ENCODE measurements around the gene MRPL33.

DNA sequence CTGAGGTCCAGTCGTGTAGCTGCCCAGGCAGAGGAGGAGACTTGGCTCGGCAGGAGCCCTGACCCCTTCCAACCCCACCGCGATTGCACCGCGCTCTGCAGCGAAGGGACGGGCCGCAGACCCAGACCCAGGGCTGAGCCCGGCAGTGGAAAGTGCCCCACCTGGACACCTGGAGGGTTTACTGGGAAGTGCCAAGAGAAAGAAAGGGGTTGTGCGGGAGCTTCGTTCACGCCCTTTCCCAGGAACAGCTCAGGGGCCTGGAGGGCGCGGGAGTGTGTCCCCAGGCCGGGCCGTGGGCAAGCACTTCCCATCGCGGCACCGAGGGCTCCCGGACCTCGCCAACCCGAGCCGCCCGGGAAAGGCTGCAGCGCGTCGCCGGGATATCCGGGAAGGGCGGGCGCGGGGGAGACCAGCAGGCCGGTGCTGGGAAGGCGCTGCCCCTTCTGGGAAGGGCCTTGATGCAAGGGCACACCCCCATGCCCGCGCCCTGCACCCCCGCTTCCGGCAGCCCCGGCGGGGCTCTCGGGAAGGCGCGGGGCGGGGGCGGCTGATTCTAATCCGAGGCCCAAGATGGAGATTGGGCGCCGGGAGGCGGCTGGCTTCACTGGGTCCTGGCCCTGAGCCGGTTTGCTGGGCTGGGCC, 36.1 kb upstream of the MRPL33 start:
- TF ChIP-seq, protein P1, sequence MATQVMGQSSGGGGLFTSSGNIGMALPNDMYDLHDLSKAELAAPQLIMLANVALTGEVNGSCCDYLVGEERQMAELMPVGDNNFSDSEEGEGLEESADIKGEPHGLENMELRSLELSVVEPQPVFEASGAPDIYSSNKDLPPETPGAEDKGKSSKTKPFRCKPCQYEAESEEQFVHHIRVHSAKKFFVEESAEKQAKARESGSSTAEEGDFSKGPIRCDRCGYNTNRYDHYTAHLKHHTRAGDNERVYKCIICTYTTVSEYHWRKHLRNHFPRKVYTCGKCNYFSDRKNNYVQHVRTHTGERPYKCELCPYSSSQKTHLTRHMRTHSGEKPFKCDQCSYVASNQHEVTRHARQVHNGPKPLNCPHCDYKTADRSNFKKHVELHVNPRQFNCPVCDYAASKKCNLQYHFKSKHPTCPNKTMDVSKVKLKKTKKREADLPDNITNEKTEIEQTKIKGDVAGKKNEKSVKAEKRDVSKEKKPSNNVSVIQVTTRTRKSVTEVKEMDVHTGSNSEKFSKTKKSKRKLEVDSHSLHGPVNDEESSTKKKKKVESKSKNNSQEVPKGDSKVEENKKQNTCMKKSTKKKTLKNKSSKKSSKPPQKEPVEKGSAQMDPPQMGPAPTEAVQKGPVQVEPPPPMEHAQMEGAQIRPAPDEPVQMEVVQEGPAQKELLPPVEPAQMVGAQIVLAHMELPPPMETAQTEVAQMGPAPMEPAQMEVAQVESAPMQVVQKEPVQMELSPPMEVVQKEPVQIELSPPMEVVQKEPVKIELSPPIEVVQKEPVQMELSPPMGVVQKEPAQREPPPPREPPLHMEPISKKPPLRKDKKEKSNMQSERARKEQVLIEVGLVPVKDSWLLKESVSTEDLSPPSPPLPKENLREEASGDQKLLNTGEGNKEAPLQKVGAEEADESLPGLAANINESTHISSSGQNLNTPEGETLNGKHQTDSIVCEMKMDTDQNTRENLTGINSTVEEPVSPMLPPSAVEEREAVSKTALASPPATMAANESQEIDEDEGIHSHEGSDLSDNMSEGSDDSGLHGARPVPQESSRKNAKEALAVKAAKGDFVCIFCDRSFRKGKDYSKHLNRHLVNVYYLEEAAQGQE (IDR thresholded peaks at IDR 0.05) = peak; percentile 82
- TF ChIP-seq GABPA (IDR thresholded peaks at IDR 0.05 in 1 of 2, conservative IDR thresholded peaks at IDR 0.05 in 1 of 2) = peak in 1 of 2 donors; percentile 74
- TF ChIP-seq, protein P2, sequence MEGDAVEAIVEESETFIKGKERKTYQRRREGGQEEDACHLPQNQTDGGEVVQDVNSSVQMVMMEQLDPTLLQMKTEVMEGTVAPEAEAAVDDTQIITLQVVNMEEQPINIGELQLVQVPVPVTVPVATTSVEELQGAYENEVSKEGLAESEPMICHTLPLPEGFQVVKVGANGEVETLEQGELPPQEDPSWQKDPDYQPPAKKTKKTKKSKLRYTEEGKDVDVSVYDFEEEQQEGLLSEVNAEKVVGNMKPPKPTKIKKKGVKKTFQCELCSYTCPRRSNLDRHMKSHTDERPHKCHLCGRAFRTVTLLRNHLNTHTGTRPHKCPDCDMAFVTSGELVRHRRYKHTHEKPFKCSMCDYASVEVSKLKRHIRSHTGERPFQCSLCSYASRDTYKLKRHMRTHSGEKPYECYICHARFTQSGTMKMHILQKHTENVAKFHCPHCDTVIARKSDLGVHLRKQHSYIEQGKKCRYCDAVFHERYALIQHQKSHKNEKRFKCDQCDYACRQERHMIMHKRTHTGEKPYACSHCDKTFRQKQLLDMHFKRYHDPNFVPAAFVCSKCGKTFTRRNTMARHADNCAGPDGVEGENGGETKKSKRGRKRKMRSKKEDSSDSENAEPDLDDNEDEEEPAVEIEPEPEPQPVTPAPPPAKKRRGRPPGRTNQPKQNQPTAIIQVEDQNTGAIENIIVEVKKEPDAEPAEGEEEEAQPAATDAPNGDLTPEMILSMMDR (IDR thresholded peaks at IDR 0.05; ENCODE audit: low read depth, low read length, missing input control) = no peak
- TF ChIP-seq, protein P3, sequence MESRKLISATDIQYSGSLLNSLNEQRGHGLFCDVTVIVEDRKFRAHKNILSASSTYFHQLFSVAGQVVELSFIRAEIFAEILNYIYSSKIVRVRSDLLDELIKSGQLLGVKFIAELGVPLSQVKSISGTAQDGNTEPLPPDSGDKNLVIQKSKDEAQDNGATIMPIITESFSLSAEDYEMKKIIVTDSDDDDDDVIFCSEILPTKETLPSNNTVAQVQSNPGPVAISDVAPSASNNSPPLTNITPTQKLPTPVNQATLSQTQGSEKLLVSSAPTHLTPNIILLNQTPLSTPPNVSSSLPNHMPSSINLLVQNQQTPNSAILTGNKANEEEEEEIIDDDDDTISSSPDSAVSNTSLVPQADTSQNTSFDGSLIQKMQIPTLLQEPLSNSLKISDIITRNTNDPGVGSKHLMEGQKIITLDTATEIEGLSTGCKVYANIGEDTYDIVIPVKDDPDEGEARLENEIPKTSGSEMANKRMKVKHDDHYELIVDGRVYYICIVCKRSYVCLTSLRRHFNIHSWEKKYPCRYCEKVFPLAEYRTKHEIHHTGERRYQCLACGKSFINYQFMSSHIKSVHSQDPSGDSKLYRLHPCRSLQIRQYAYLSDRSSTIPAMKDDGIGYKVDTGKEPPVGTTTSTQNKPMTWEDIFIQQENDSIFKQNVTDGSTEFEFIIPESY (IDR thresholded peaks at IDR 0.05) = no peak
- peak; percentile 68 for TF ChIP-seq SP1 (IDR thresholded peaks at IDR 0.05)
- peak; percentile 54 for TF ChIP-seq YY1 (IDR thresholded peaks at IDR 0.05)
- peak; percentile 84 to 90 for TF ChIP-seq EGR1 (IDR thresholded peaks at IDR 0.05; ENCODE audit: low read depth in 2 of 2)
